ENCODE results near the gene PDAP1. TPM values are rescaled to one million over a fixed set of nuclear protein-coding genes. Genes with fewer than 3 reads are reported as not detected.
"Not testable (repeated sequence)": the region's sequence is repeated elsewhere in the genome, so short reads cannot be mapped to it uniquely, and the experiment has no call there.

Gene PDAP1
- total RNA-seq, 4 donors from 2014 or later, result 47.2 to 68.5 (median 48.3) TPM

- no peaks in the 10 kb centered on the region for H3K27me3 ChIP-seq
- H3K9me3 ChIP-seq, result no peaks in the 10 kb centered on the region
- TF ChIP-seq POLR2AphosphoS5 (IDR thresholded peaks at IDR 0.05) (no peak), POLR2A (IDR thresholded peaks at IDR 0.05) (no peak), CTCF (IDR thresholded peaks at IDR 0.05) (no peak), EP300 (IDR thresholded peaks at IDR 0.05) (no peak)
- no peak overlapping the region for H3K4me3 ChIP-seq
- DNase-seq (ENCODE audit: low spot score in 2 of 2), result no peak
- no peak overlapping the region for H3K27ac ChIP-seq
- 78% methylated on average over 4 of the region's 7 CpGs for WGBS
- peaks cover 39% of the 10 kb centered on the region for H3K4me1 ChIP-seq
- H3K36me3 ChIP-seq, result peaks cover 21% of the 10 kb centered on the region
These were observed 26.7 kb downstream of the PDAP1 start for GRCh38 chr7:99381664-99382075.

GRCh38 chr7:99380823-99381663 is 27.4 kb downstream of the PDAP1 start:
- 57% methylated on average over 9 of the region's 16 CpGs for WGBS
- Histone ChIP-seq H3K4me3 (peak overlapping the region; percentile 31), H3K27me3 (no peaks in the 10 kb centered on the region), H3K36me3 (peaks cover 15% of the 10 kb centered on the region), H3K27ac (peak overlapping the region; percentile 69), H3K9me3 (no peaks in the 10 kb centered on the region), H3K4me1 (peaks cover 41% of the 10 kb centered on the region)
- TF ChIP-seq POLR2A (IDR thresholded peaks at IDR 0.05) (no peak), EP300 (IDR thresholded peaks at IDR 0.05) (no peak), CTCF (IDR thresholded peaks at IDR 0.05) (no peak)
- DNase-seq (ENCODE audit: low spot score in 2 of 2), result no peak

GRCh38 chr7:99380032-99380822 is 28.2 kb downstream of the PDAP1 start:
- no peak for DNase-seq (ENCODE audit: low spot score in 2 of 2)

GRCh38 chr7:99379693-99380031 is 28.7 kb downstream of the PDAP1 start:
- Histone ChIP-seq H3K4me1 (peaks cover 54% of the 10 kb centered on the region), H3K4me3 (peak overlapping the region; percentile 31), H3K27ac (peak overlapping the region; percentile 69)
- DNase-seq (ENCODE audit: low spot score in 2 of 2); H3K27me3 ChIP-seq; H3K36me3 ChIP-seq; H3K9me3 ChIP-seq: not testable (repeated sequence)
- WGBS, result 24% methylated on average over 7 of the region's 7 CpGs

More at GRCh38 chr7:99380032-99380822, 28.2 kb downstream of the PDAP1 start:
- Histone ChIP-seq H3K27ac (peak overlapping the region; percentile 69), H3K36me3 (peaks cover 8% of the 10 kb centered on the region), H3K4me3 (peak overlapping the region; percentile 31), H3K9me3 (no peaks in the 10 kb centered on the region), H3K4me1 (peaks cover 49% of the 10 kb centered on the region), H3K27me3 (no peaks in the 10 kb centered on the region)
- TF ChIP-seq EP300 (IDR thresholded peaks at IDR 0.05), result no peak
- TF ChIP-seq CTCF (IDR thresholded peaks at IDR 0.05), result no peak
- no peak for TF ChIP-seq POLR2A (IDR thresholded peaks at IDR 0.05)
- TF ChIP-seq POLR2AphosphoS5 (IDR thresholded peaks at IDR 0.05), result no peak
- WGBS, result 36% methylated on average over 10 of the region's 12 CpGs

- peak overlapping the region; percentile 31 for H3K4me3 ChIP-seq
These were observed 29.3 kb downstream of the PDAP1 start for GRCh38 chr7:99379043-99379577.

More at GRCh38 chr7:99379043-99379577, 29.3 kb downstream of the PDAP1 start:
- peak overlapping the region; percentile 69 for H3K27ac ChIP-seq
- H3K36me3 ChIP-seq, result peaks cover 8% of the 10 kb centered on the region
- no peak for TF ChIP-seq EP300 (IDR thresholded peaks at IDR 0.05)
- TF ChIP-seq CTCF (IDR thresholded peaks at IDR 0.05), result no peak
- no peak for TF ChIP-seq POLR2AphosphoS5 (IDR thresholded peaks at IDR 0.05)
- TF ChIP-seq POLR2A (IDR thresholded peaks at IDR 0.05), result no peak
- no peaks in the 10 kb centered on the region for H3K27me3 ChIP-seq
- H3K4me1 ChIP-seq, result peaks cover 60% of the 10 kb centered on the region
- no peaks in the 10 kb centered on the region for H3K9me3 ChIP-seq
- WGBS, result 8% methylated on average over 7 of the region's 7 CpGs
- peak in 1 of 2 donors; percentile 86 for DNase-seq (ENCODE audit: low spot score in 2 of 2)
